SK-N-SH (cell line): ENCODE results near the gene MFAP4.

Source experiments
- CTCF ChIP-seq: fragments of 200-600 bp; sonication (generic); IDR thresholded peaks from 2 replicates; pipeline ENCODE4 v1.6.1; 2017; ENCODE audit warnings: antibody characterized with exemption, mild to moderate bottlenecking, moderate library complexity
- EP300 ChIP-seq, 2 experiments: IDR thresholded peaks; 2 replicates each; pipeline versions ENCODE4 v1.4.0 to v1.6.1; 2012; ENCODE audit warnings: borderline replicate concordance in 1 of 2, low read depth in 1 of 2, low read length in 1 of 2
- EZH2phosphoT487 ChIP-seq: fragments of 200-600 bp; sonication (generic); IDR thresholded peaks from 2 replicates; pipeline ENCODE4 v1.6.1; 2017; ENCODE audit warnings: low read depth, mixed run types, mild to moderate bottlenecking, antibody characterized with exemption, moderate library complexity, borderline replicate concordance
- FOXM1 ChIP-seq: IDR thresholded peaks from 2 replicates; pipeline ENCODE4 v1.4.0; 2012; ENCODE audit warnings: low read depth, mild to moderate bottlenecking
- GABPA ChIP-seq: IDR thresholded peaks from 2 replicates; pipeline ENCODE4 v1.4.0; 2012; ENCODE audit warnings: low read depth, mild to moderate bottlenecking
- MAX ChIP-seq: IDR thresholded peaks from 2 replicates; pipeline ENCODE4 v1.4.0; 2012; ENCODE audit warnings: low read depth
- POLR2AphosphoS5 ChIP-seq: IDR thresholded peaks from 2 replicates; pipeline ENCODE4 v1.6.1; 2012; ENCODE audit warnings: low read depth, low read length
- RAD21 ChIP-seq: IDR thresholded peaks from 2 replicates; pipeline ENCODE4 v1.6.1; 2012; ENCODE audit warnings: mild to moderate bottlenecking, low read length
- RCOR1 ChIP-seq: fragments of 150-350 bp; IDR thresholded peaks from 2 replicates; pipeline ENCODE4 v1.6.1; 2017; ENCODE audit warnings: antibody characterized with exemption, low read length
- REST ChIP-seq: IDR thresholded peaks from 2 replicates; pipeline ENCODE4 v1.6.1; 2012; ENCODE audit warnings: mild to moderate bottlenecking, low read depth, low read length, moderate library complexity
- RFX5 ChIP-seq: IDR thresholded peaks from 2 replicates; pipeline ENCODE4 v1.6.1; 2012; ENCODE audit warnings: mild to moderate bottlenecking, improper control_type of control experiment, low read length
- SMC3 ChIP-seq: IDR thresholded peaks from 2 replicates; pipeline ENCODE4 v1.6.1; 2012; ENCODE audit warnings: low read depth, low read length, improper control_type of control experiment
- TCF12 ChIP-seq: IDR thresholded peaks from 2 replicates; pipeline ENCODE4 v1.4.0; 2012
- USF2 ChIP-seq: fragments of 150-350 bp; IDR thresholded peaks from 2 replicates; pipeline ENCODE4 v1.6.1; 2017; ENCODE audit warnings: antibody characterized with exemption, low read length, low read depth, borderline replicate concordance

DNA sequence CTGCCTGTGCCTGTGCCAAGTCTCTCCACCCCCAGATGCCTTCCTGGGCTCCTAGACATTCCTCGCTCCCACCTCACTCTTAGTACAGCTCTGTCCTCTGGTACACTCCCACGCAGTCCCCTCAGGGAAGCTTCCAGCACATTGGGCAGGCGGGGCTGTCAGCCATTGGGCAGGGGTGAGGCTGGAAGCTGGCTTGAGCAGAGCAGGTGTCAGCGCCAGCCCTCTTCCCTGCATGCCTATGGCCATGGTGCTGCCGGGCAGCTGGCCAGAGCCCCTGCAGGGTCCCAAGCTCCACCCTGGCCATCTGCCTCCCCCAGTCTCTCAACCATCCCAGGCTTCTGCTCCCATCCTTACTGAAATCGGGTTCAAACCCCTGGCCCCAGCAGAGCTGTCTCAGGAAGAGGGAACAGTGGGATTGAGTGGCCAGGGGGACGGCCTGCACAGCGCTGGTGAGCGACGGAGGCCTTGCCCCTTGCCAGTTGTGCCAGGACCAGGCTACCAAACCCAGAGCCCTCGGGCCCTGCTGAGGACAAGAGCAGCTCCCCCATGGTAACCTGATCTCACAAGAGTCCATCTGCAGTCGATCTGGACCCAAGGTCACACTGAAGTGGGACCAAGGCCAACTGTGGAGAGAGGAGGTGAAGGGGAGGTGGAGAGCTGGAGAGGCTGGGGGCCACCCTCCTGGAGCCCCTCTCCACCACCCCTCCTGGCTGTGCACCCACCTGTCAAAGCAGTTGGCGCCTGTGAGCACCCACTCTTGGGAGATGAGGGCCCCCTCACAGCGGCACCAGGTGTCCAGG lies 22.1 kb downstream of the MFAP4 start:
- TF ChIP-seq POLR2AphosphoS5 (no peak), EP300 (IDR thresholded peaks at IDR 0.05; ENCODE audit: borderline replicate concordance in 1 of 2, low read depth in 1 of 2, low read length in 1 of 2) (no peak), RFX5 (no peak), CTCF (no peak), RCOR1 (no peak), USF2 (no peak), FOXM1 (no peak), SMC3 (no peak), TCF12 (no peak), MAX (no peak), GABPA (no peak), REST (no peak), EZH2phosphoT487 (no peak), RAD21 (no peak)
